ENCODE results near the gene OR8B8.

The OR8B8 gene

GRCh38 chr11:124429599-124429998, 15.9 kb downstream of the OR8B8 start:
- Histone ChIP-seq H3K4me2 (ENCODE audit: low read length) (no peak overlapping the region), H3K27me3 (ENCODE audit: low read depth, low read length) (no peaks in the 10 kb centered on the region), H3K9me3 (ENCODE audit: insufficient read depth, low read length) (no peaks in the 10 kb centered on the region), H3K79me2 (ENCODE audit: low read length) (no peaks in the 10 kb centered on the region), H3K4me1 (ENCODE audit: low read length) (no peaks in the 10 kb centered on the region), H2AFZ (ENCODE audit: low read depth, low read length) (no peak overlapping the region), H3K4me3 (ENCODE audit: low read length) (no peak overlapping the region), H3K9ac (ENCODE audit: low read length) (no peak overlapping the region), H3K27ac (ENCODE audit: low read length) (no peak overlapping the region), H4K20me1 (ENCODE audit: insufficient read depth, low read length) (no peaks in the 10 kb centered on the region), H3K36me3 (replicated peaks; ENCODE audit: low read depth, low read length) (no peaks in the 10 kb centered on the region)
- no peak for TF ChIP-seq CTCF (IDR thresholded peaks at IDR 0.05; ENCODE audit: low read depth, low read length)
- no peak for TF ChIP-seq EZH2phosphoT487 (IDR thresholded peaks at IDR 0.05; ENCODE audit: low read depth)

- Histone ChIP-seq H3K4me2 (ENCODE audit: low read length) (no peak within 1 kb of the TSS), H3K9me3 (ENCODE audit: insufficient read depth, low read length) (no peaks in the 10 kb centered on the region), H3K36me3 (replicated peaks; ENCODE audit: low read depth, low read length) (no peaks in the 10 kb centered on the region), H3K4me1 (ENCODE audit: low read length) (no peaks in the 10 kb centered on the region), H3K9ac (ENCODE audit: low read length) (no peak within 1 kb of the TSS), H3K4me3 (ENCODE audit: low read length) (no peak within 1 kb of the TSS), H3K79me2 (ENCODE audit: low read length) (no peaks in the 10 kb centered on the region), H3K27ac (ENCODE audit: low read length) (no peak within 1 kb of the TSS), H2AFZ (ENCODE audit: low read depth, low read length) (no peak within 1 kb of the TSS), H4K20me1 (ENCODE audit: insufficient read depth, low read length) (no peaks in the 10 kb centered on the region), H3K27me3 (ENCODE audit: low read depth, low read length) (peaks cover 16% of the 10 kb centered on the region; the same call in 1 of the 2 replicates)
- no peak for TF ChIP-seq CTCF (IDR thresholded peaks at IDR 0.05; ENCODE audit: low read depth, low read length)
- TF ChIP-seq EZH2phosphoT487 (IDR thresholded peaks at IDR 0.05; ENCODE audit: low read depth), result no peak
These were observed 21.0 kb downstream of the OR8B8 start, which contains the start of gene OR8B4 for GRCh38 chr11:124424384-124424921. Gene OR8B4, minus strand, starts transcription at chr11:124424871. Its CDS starts 0 bp downstream, at chr11:124424871.

GRCh38 chr11:124421043-124421442, 24.5 kb downstream of the OR8B8 start:
- Histone ChIP-seq H2AFZ (ENCODE audit: low read depth, low read length) (no peak overlapping the region), H3K9ac (ENCODE audit: low read length) (no peak overlapping the region), H3K4me3 (ENCODE audit: low read length) (no peak overlapping the region), H3K4me1 (ENCODE audit: low read length) (no peaks in the 10 kb centered on the region), H3K4me2 (ENCODE audit: low read length) (no peak overlapping the region), H3K36me3 (replicated peaks; ENCODE audit: low read depth, low read length) (no peaks in the 10 kb centered on the region), H3K79me2 (ENCODE audit: low read length) (no peaks in the 10 kb centered on the region), H3K9me3 (ENCODE audit: insufficient read depth, low read length) (no peaks in the 10 kb centered on the region), H3K27ac (ENCODE audit: low read length) (no peak overlapping the region), H3K27me3 (ENCODE audit: low read depth, low read length) (peaks cover 19% of the 10 kb centered on the region; the same call in 1 of the 2 replicates), H4K20me1 (ENCODE audit: insufficient read depth, low read length) (no peaks in the 10 kb centered on the region)
- TF ChIP-seq CTCF (IDR thresholded peaks at IDR 0.05; ENCODE audit: low read depth, low read length), result no peak
- TF ChIP-seq EZH2phosphoT487 (IDR thresholded peaks at IDR 0.05; ENCODE audit: low read depth), result no peak

GRCh38 chr11:124415356-124415923, 30.1 kb downstream of the OR8B8 start:
- TF ChIP-seq CTCF (IDR thresholded peaks at IDR 0.05; ENCODE audit: low read depth, low read length) (peak; percentile 38), EZH2phosphoT487 (IDR thresholded peaks at IDR 0.05; ENCODE audit: low read depth) (no peak)
- Histone ChIP-seq H3K4me1 (ENCODE audit: low read length) (no peaks in the 10 kb centered on the region), H3K9me3 (ENCODE audit: insufficient read depth, low read length) (no peaks in the 10 kb centered on the region), H3K79me2 (ENCODE audit: low read length) (no peaks in the 10 kb centered on the region), H3K27ac (ENCODE audit: low read length) (no peak overlapping the region), H3K4me2 (ENCODE audit: low read length) (peak overlapping the region; percentile 33), H3K36me3 (replicated peaks; ENCODE audit: low read depth, low read length) (no peaks in the 10 kb centered on the region), H3K4me3 (ENCODE audit: low read length) (no peak overlapping the region), H3K9ac (ENCODE audit: low read length) (no peak overlapping the region), H3K27me3 (ENCODE audit: low read depth, low read length) (peaks cover 23% of the 10 kb centered on the region; the same call in 1 of the 2 replicates), H4K20me1 (ENCODE audit: insufficient read depth, low read length) (no peaks in the 10 kb centered on the region), H2AFZ (ENCODE audit: low read depth, low read length) (no peak overlapping the region)
